SU-DHL-6 (cell line): ENCODE data around the gene FHOD1.

Experiments used
- H2AFZ ChIP-seq: fragments of 200-600 bp; sonication (generic); 2 replicates; pipeline ENCODE4 v1.6.1; 2014; ENCODE audit warnings: low read depth, mild to moderate bottlenecking, moderate library complexity, mixed read lengths, antibody characterized with exemption, low read length; ENCODE audit not compliant: severe bottlenecking
- H3F3A ChIP-seq: fragments of 200-600 bp; shearing (Covaris generic); 2 replicates; pipeline ENCODE4 v1.6.0; 2016; ENCODE audit warnings: antibody characterized with exemption, mild to moderate bottlenecking; ENCODE audit not compliant: insufficient read depth
- H3K27ac ChIP-seq: fragments of 200-600 bp; sonication (generic); 2 replicates; pipeline ENCODE4 v1.5.1; 2016; ENCODE audit warnings: low read depth, mild to moderate bottlenecking, low read length, moderate library complexity, mixed read lengths
- H3K27me3 ChIP-seq: fragments of 200-600 bp; sonication (generic), shearing (Covaris generic); 2 replicates; pipeline ENCODE4 v1.6.0; 2014; ENCODE audit warnings: mild to moderate bottlenecking, low read length
- H3K36me3 ChIP-seq: fragments of 200-600 bp; sonication (generic); 2 replicates; pipeline ENCODE4 v1.6.1; 2014; ENCODE audit warnings: mild to moderate bottlenecking, low read length, mixed read lengths
- H3K4me2 ChIP-seq: fragments of 300-600, 200-600 bp; shearing (Covaris generic), sonication (generic); 2 replicates; pipeline ENCODE4 v1.6.0; 2014; ENCODE audit warnings: low read length, low read depth, mild to moderate bottlenecking; ENCODE audit not compliant: poor library complexity, severe bottlenecking
- H3K4me3 ChIP-seq: fragments of 200-600 bp; sonication (generic); 2 replicates; pipeline ENCODE4 v1.5.1; 2014; ENCODE audit warnings: antibody characterized with exemption, low read length, mild to moderate bottlenecking, mixed read lengths; ENCODE audit not compliant: insufficient read depth, poor library complexity, severe bottlenecking
- H3K79me2 ChIP-seq: fragments of 200-600 bp; sonication (generic); 2 replicates; pipeline ENCODE4 v1.6.1; 2014; ENCODE audit warnings: mild to moderate bottlenecking, low read length, moderate library complexity; ENCODE audit not compliant: insufficient read depth
- H3K9ac ChIP-seq: fragments of 200-600 bp; sonication (generic); 2 replicates; pipeline ENCODE4 v1.7.0; 2014; ENCODE audit warnings: mild to moderate bottlenecking, low read length
- H3K9me2 ChIP-seq: fragments of 200-600 bp; sonication (generic); replicated peaks from 2 replicates; pipeline ENCODE4 v1.6.1; 2014; ENCODE audit warnings: low read length; ENCODE audit not compliant: insufficient read depth
- H3K9me3 ChIP-seq: fragments of 200-600 bp; sonication (generic); 2 replicates; pipeline ENCODE4 v1.6.1; 2014; ENCODE audit warnings: low read length, mixed read lengths; ENCODE audit not compliant: insufficient read depth
- H4K20me1 ChIP-seq: fragments of 200-600 bp; sonication (generic); 2 replicates; pipeline ENCODE4 v1.6.1; 2014; ENCODE audit warnings: low read depth, mild to moderate bottlenecking, antibody characterized with exemption, low read length, moderate library complexity, mixed read lengths
- EZH2phosphoT487 ChIP-seq: fragments of 200-600 bp; sonication (generic), shearing (Covaris generic); conservative IDR thresholded peaks from 2 replicates; pipeline ENCODE4 v1.6.1; 2018; ENCODE audit warnings: mild to moderate bottlenecking, antibody characterized with exemption, low read length, moderate library complexity, mixed read lengths
- TF ChIP-seq, protein P1 (sequence below): fragments of 200-600 bp; sonication (generic); IDR thresholded peaks from one replicate; pipeline ENCODE4 v1.5.1; 2017; ENCODE audit warnings: antibody characterized with exemption, mild to moderate bottlenecking, low read length, moderate library complexity; ENCODE audit not compliant: insufficient read depth, poor library complexity, severe bottlenecking

FHOD1 gene

GRCh38 chr16:67257486-67258160, 10.3 kb upstream of the FHOD1 start:
- Histone ChIP-seq H3K9ac (no peak overlapping the region), H3K27me3 (no peaks in the 10 kb centered on the region), H2AFZ (no peak overlapping the region), H3K9me3 (no peaks in the 10 kb centered on the region), H3K4me2 (no peak overlapping the region), H3K4me3 (no peak overlapping the region), H4K20me1 (no peaks in the 10 kb centered on the region), H3K36me3 (no peaks in the 10 kb centered on the region), H3F3A (no peaks in the 10 kb centered on the region), H3K79me2 (no peaks in the 10 kb centered on the region), H3K9me2 (no peaks in the 10 kb centered on the region), H3K27ac (no peak overlapping the region)
- TF ChIP-seq, protein P1, sequence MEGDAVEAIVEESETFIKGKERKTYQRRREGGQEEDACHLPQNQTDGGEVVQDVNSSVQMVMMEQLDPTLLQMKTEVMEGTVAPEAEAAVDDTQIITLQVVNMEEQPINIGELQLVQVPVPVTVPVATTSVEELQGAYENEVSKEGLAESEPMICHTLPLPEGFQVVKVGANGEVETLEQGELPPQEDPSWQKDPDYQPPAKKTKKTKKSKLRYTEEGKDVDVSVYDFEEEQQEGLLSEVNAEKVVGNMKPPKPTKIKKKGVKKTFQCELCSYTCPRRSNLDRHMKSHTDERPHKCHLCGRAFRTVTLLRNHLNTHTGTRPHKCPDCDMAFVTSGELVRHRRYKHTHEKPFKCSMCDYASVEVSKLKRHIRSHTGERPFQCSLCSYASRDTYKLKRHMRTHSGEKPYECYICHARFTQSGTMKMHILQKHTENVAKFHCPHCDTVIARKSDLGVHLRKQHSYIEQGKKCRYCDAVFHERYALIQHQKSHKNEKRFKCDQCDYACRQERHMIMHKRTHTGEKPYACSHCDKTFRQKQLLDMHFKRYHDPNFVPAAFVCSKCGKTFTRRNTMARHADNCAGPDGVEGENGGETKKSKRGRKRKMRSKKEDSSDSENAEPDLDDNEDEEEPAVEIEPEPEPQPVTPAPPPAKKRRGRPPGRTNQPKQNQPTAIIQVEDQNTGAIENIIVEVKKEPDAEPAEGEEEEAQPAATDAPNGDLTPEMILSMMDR = no peak
- TF ChIP-seq EZH2phosphoT487 = no peak

DNA sequence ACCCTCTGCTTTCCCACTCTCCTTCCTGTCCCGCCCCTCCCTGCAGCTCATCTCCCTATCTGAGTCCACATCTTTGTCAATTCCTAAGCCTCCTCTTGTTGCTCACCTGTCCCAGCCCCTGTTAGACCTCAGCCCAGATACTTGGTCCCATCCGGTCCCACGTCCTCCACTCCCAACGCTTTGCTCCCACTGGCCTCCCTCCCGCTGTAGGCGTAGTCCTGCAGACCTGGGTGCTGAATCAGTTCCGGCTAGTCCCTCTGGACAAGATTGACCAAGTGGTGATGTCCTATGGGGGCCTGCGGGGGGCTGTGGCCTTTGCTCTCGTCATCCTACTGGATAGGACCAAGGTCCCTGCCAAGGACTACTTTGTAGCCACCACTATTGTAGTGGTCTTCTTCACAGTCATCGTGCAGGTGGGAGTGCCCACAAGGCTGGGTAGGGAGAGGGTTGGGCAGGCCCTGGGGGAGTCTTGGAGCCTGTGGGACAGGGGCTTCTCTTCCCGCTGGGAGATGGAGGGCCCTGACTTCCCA, 9.5 kb upstream of the FHOD1 start:
- H3K4me3 ChIP-seq = no peak overlapping the region
- no peak overlapping the region for H3K4me2 ChIP-seq
- H3F3A ChIP-seq = no peaks in the 10 kb centered on the region
- no peak for TF ChIP-seq EZH2phosphoT487
- TF ChIP-seq, protein P1 = no peak
- no peaks in the 10 kb centered on the region for H4K20me1 ChIP-seq
- no peaks in the 10 kb centered on the region for H3K36me3 ChIP-seq
- no peaks in the 10 kb centered on the region for H3K9me3 ChIP-seq
- H2AFZ ChIP-seq = no peak overlapping the region
- H3K27me3 ChIP-seq = no peaks in the 10 kb centered on the region
- H3K9me2 ChIP-seq = no peaks in the 10 kb centered on the region
- H3K79me2 ChIP-seq = no peaks in the 10 kb centered on the region
- no peak overlapping the region for H3K27ac ChIP-seq
- no peak overlapping the region for H3K9ac ChIP-seq

GRCh38 chr16:67255553-67256221, 8.4 kb upstream of the FHOD1 start:
- Histone ChIP-seq H3K9me2 (no peaks in the 10 kb centered on the region), H2AFZ (no peak overlapping the region), H3K79me2 (no peaks in the 10 kb centered on the region), H3F3A (no peaks in the 10 kb centered on the region), H3K27ac (no peak overlapping the region), H3K9ac (no peak overlapping the region), H3K9me3 (no peaks in the 10 kb centered on the region), H3K4me3 (no peak overlapping the region), H3K36me3 (no peaks in the 10 kb centered on the region), H4K20me1 (no peaks in the 10 kb centered on the region), H3K4me2 (no peak overlapping the region), H3K27me3 (no peaks in the 10 kb centered on the region)
- no peak for TF ChIP-seq EZH2phosphoT487
- TF ChIP-seq, protein P1 = no peak
